Stimulated activated effector memory CD8-positive, alpha-beta T cell treated with anti-CD3 and anti-CD28 coated beads, Interleukin-12 subunit alpha, Interleukin-12 subunit beta, amount 100 ng/mL, for 72 hours (primary cell): ENCODE measurements around the gene TASL.
"Not testable (repeated sequence)": the region's sequence is repeated elsewhere in the genome, so short reads cannot be mapped to it uniquely, and the experiment has no call there.

Experiments used
- ATAC-seq: fragments of 150-1000 bp; cut with Tn5 transposase; 2 replicates; pipeline ENCODE4 v1.10.0; 2021
- DNase-seq, 2 donors: peaks; one replicate each; pipeline ENCODE4 v3.0.0; 2021 to 2022; ENCODE audit warnings: low spot score in 2 of 2
- H3K27ac Mint-ChIP-seq: one replicate; pipeline ENCODE4 v1.8.0; 2022; ENCODE audit warnings: mild to moderate bottlenecking, mixed read lengths
- H3K36me3 Mint-ChIP-seq: one replicate; pipeline ENCODE4 v1.8.0; 2022; ENCODE audit warnings: mild to moderate bottlenecking, mixed read lengths
- H3K4me1 Mint-ChIP-seq: one replicate; pipeline ENCODE4 v1.8.0; 2022; ENCODE audit warnings: mixed read lengths
- H3K4me3 Mint-ChIP-seq: one replicate; pipeline ENCODE4 v1.8.0; 2022; ENCODE audit warnings: mild to moderate bottlenecking, mixed read lengths
- H3K9me3 Mint-ChIP-seq: one replicate; pipeline ENCODE4 v1.8.0; 2022; ENCODE audit warnings: mixed read lengths

The TASL gene

DNA sequence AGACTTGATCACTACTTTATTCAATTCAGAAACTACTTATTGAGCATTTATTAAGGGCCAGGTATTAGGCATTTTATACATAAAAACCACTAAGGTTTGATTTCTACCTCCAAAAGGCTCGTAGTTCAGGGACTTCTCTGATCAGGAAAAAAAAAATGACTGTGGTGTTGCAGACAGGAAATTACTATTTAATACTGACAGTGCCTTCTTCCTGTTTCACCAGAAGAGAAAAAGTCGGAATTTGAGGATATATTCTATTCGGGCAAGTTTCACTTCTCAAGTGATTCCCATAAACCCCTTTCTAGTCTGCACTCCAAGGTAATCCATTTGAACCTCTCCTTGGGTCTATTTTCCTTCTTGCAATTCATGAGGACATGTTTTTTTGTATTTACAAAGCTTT is 15.3 kb upstream of the TASL start:
- Mint-ChIP-seq H3K9me3 (no peaks in the 10 kb centered on the region), H3K27ac (no peak overlapping the region), H3K36me3 (no peaks in the 10 kb centered on the region), H3K4me1 (no peaks in the 10 kb centered on the region), H3K4me3 (no peak overlapping the region)
- DNase-seq: no peak
- ATAC-seq: no peak

DNA sequence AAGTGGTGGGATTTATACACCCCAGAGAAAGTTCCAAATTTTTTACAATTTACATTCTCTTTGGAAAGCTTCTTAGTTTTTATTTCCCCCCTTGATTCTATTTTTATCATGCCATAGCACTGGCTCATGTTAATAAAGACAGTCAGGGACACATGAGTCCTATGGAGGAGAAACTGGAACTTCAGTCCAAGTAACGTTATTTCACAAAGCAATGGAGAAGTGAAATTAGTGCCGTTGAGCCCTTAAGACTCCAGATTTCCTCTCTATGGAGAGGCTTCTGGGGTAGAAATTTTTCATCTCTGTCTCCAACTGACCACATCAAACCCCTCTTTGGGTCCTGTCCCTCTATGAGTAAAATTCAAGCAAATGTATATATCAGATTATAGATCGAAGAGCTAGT is 12.8 kb upstream of the TASL start:
- no peaks in the 10 kb centered on the region for H3K36me3 Mint-ChIP-seq
- no peak overlapping the region for H3K27ac Mint-ChIP-seq
- H3K4me1 Mint-ChIP-seq: no peaks in the 10 kb centered on the region
- ATAC-seq (no peak), DNase-seq (no peak)
- no peaks in the 10 kb centered on the region for H3K9me3 Mint-ChIP-seq
- no peak overlapping the region for H3K4me3 Mint-ChIP-seq

DNA sequence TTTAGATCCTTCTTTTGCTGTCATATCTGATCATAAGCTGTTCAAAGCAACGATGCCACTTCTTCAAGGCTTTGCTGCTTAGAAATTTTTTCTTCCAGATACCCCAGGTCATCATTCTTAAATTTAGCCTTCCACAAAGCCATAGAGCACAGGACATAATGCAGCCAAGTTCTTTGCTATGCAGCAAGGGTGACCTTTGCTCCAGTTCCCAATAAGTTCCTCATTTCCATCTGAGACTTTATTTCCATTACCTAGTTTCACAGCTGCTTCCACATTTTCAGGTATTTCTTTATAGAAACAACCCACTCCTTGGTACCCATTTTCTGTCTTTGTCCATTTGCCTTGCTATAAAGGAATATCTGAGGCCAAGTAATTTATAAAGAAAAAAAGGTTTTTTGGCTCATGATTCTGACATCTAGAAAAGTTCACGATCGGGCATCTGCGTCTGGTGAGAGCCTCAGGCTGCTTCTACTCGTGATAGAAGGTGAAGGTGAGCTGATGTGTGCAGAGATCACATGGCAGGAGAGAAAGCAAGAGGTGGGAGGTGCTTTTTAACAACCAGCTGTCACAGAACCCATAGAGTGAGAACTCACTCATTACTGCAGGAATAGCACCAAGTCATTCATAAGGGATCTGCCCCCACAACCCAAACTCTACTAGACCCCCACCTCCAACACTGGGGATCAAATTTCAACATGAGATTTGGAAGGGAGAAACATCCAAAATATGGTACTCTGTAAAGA is 11.8 kb upstream of the TASL start:
- ATAC-seq: no peak
- Mint-ChIP-seq H3K4me1 (no peaks in the 10 kb centered on the region), H3K4me3 (no peak overlapping the region)

DNA sequence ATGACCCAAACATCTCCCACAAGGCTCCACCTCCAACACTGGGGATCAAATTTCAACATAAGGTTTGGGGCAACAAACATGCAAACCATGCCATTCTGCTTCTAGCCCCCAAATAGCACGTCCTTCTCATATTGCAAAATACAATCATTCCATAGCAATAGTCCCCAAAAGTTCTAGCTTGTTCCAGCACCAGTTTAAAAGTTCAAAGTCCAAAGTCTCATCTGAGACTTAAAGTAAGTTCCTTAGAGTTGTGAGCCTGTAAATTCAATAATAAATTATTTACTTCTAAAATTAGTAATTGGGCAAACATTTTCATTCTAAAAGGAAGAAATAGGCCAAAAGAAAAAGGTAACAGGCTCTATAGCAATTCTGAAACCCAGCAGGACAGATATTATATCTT is 8.9 kb upstream of the TASL start:
- Mint-ChIP-seq H3K36me3 (no peaks in the 10 kb centered on the region), H3K27ac (no peak overlapping the region)

More for the DNA sequence above, 11.8 kb upstream of the TASL start:
- Mint-ChIP-seq H3K36me3 (no peaks in the 10 kb centered on the region), H3K27ac (no peak overlapping the region), H3K9me3 (no peaks in the 10 kb centered on the region)
- no peak for DNase-seq

DNA sequence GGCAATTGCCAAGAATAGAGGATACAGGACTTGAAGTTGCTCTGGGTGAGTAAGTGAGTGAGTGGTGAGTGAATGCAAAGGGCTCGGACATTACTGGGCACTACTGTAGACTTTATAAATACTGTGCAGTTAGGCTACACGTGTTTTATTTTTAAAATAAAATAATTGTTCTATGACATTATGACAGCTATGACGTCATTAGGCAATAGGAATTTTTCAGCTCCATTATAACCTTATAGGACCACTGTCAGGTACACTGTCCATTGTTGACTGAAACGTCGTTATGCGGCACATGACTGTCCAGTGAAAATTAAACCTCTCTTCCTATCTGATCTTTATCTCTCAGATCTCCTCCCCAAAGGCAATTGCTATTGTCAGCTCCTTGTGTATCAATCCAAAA is 5.1 kb upstream of the TASL start:
- no peak for DNase-seq
- H3K4me1 Mint-ChIP-seq: no peaks in the 10 kb centered on the region
- no peak for ATAC-seq
- no peaks in the 10 kb centered on the region for H3K9me3 Mint-ChIP-seq
- H3K27ac Mint-ChIP-seq: no peak overlapping the region
- H3K4me3 Mint-ChIP-seq: no peak overlapping the region
- no peaks in the 10 kb centered on the region for H3K36me3 Mint-ChIP-seq

More for the DNA sequence above, 8.9 kb upstream of the TASL start:
- DNase-seq: no peak
- Mint-ChIP-seq H3K4me3 (no peak overlapping the region), H3K4me1 (no peaks in the 10 kb centered on the region), H3K9me3 (no peaks in the 10 kb centered on the region)
- ATAC-seq: no peak

DNA sequence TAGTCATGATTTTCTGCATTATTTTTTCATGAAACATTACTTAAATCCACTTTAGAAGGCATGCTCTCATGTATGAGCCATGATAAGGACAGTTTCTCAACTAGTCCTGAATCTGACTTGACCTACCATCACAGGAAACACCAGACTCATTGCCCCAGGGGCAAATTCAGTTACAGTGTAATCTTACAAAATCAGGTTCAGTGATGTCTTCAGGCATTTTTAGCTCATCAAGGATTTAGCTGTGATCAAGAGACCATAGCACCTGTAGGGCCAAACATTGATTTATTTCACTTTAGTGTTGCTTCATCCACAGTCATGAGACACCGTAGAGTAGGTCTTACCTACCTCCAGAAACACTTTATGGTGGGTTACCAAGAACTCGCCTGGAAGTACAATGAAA is 3.1 kb upstream of the TASL start:
- peaks cover 6% of the 10 kb centered on the region for H3K4me1 Mint-ChIP-seq
- no peak overlapping the region for H3K27ac Mint-ChIP-seq
- no peak overlapping the region for H3K4me3 Mint-ChIP-seq
- no peaks in the 10 kb centered on the region for H3K36me3 Mint-ChIP-seq
- ATAC-seq (no peak), DNase-seq (no peak)
- no peaks in the 10 kb centered on the region for H3K9me3 Mint-ChIP-seq

DNA sequence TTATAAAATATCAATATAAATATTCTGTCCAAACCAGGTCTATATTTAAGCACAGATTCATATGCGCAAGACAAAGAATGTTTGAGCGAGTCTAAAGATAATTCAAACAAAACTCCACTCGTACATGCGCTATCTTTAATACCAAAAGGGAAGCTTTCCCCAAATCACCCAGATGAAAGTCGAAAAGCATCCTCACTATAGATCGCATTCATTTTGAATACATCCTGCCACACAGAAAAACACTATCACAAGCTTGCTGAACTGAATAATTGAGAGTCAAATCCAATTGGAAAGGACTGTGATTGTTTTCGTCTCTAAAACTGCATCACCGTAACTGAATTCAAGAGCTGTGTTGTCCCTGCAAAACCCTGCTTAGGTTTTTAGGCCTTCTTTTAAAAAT is 685 bp downstream of the TASL start:
- DNase-seq: no peak
- ATAC-seq: no peak
- Mint-ChIP-seq H3K27ac (peak overlapping the region; percentile 15), H3K9me3 (no peaks in the 10 kb centered on the region), H3K4me3 (peak overlapping the region; percentile 53), H3K36me3 (no peaks in the 10 kb centered on the region), H3K4me1 (peaks cover 12% of the 10 kb centered on the region)

DNA sequence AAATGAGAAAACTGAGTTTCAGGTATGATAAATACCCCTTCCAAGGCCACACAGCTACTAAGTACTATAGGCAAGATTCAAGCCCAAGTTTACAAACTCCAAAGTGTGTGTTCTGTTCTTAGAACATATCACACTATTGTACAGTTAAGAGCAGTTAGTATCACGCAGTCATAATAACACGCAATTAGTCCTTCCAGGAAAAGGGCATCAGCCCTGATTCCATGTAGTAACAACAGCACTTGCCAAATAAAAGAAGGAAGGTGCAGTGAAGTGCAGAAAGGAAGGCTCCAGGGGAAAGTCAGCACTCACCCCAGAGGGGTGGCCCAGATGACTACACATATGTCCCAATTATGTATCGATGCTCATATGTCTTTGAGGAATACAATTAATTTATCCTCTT is 4.4 kb downstream of the TASL start:
- no peak for DNase-seq
- Mint-ChIP-seq H3K4me1 (peaks cover 12% of the 10 kb centered on the region), H3K36me3 (no peaks in the 10 kb centered on the region), H3K4me3 (no peak overlapping the region), H3K27ac (no peak overlapping the region), H3K9me3 (no peaks in the 10 kb centered on the region)
- ATAC-seq: no peak

DNA sequence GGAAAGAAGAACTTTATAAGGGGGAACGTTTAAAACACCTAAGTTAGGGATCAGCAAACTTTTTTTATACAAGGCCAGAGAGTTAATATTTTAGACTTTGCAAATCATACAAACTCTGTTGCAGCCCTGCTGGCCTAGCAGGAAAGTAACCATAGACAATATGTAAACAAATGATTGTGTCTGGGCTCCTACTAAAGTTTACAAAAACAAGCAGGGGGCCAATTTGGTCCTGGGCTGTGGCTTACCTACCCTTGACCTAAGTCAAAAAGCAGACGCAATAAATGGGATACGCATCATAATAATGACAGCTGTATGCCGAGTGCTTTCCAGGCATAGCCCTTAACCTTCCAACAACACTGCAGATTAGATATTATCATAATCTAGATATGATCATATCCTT is 4.9 kb downstream of the TASL start:
- no peak overlapping the region for H3K4me3 Mint-ChIP-seq
- H3K4me1 Mint-ChIP-seq: peaks cover 12% of the 10 kb centered on the region
- DNase-seq (no peak), ATAC-seq (no peak)
- no peaks in the 10 kb centered on the region for H3K9me3 Mint-ChIP-seq
- H3K36me3 Mint-ChIP-seq: no peaks in the 10 kb centered on the region
- no peak overlapping the region for H3K27ac Mint-ChIP-seq

DNA sequence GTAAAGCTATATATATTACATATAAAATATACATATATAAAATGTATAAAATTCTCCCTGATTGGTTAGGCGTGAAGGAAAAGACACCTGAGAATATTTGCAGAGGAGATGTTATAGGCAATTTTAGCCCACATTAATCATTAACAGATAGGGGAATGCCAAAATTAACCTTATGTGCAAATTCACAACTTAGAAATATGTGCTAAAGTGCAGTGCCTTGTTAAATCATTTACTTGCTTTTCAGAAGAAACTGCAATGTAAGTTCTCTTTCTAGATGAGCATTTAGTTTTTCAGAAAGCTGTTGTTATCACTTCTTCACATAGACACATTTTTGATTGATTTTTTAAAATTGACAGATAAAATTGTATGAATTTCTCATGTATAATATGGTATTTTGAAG is 5.6 kb downstream of the TASL start:
- H3K27ac Mint-ChIP-seq: no peak overlapping the region
- ATAC-seq (no peak), DNase-seq (no peak)
- H3K4me1 Mint-ChIP-seq: peaks cover 12% of the 10 kb centered on the region
- no peaks in the 10 kb centered on the region for H3K9me3 Mint-ChIP-seq
- H3K4me3 Mint-ChIP-seq: no peak overlapping the region
- no peaks in the 10 kb centered on the region for H3K36me3 Mint-ChIP-seq

DNA sequence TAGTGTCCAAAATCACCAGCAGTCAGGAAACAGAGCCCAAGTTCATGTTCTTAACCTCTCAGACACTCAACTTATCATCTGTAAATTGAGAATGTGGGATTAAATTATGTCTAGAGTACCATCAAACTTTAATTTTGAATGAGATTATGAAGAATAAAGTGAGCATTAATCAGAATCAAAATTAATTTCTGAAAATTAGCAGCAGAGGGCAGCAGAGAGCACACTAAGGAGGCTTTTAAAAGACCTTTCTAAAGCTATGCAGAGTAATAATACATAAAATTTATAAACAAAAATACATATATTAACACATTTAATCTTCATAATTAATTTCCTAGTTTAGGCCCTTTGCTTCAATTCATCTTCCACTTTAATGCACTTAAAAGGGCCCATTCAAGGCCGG is 7.1 kb downstream of the TASL start:
- H3K4me1 Mint-ChIP-seq: peaks cover 7% of the 10 kb centered on the region
- DNase-seq (no peak), ATAC-seq (no peak)
- H3K4me3 Mint-ChIP-seq: no peak overlapping the region
- H3K27ac Mint-ChIP-seq: peak overlapping the region; percentile 60
- H3K9me3 Mint-ChIP-seq: no peaks in the 10 kb centered on the region
- no peaks in the 10 kb centered on the region for H3K36me3 Mint-ChIP-seq

DNA sequence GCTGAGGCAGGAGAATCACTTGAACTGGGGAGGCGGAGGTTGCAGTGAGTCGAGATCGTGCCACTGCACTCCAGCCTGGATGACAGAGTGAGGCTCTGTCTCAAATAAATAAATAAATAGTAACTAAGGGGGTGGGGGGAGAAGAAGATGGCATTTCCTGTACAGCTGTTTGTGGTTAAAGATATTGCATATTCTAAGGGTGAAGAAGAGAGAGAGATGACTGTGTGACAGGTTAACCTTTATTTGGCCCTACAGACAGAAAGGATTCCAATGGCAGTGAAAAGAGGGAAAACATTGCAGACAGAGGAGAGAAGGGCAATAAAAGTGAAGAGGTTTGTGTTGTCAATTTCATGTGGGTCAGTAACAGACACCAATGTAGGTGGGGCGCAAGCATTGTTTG is 9.4 kb downstream of the TASL start:
- Mint-ChIP-seq H3K4me1 (no peaks in the 10 kb centered on the region), H3K36me3 (no peaks in the 10 kb centered on the region), H3K4me3 (no peak overlapping the region), H3K27ac (peak overlapping the region; percentile 26), H3K9me3 (no peaks in the 10 kb centered on the region)
- no peak for DNase-seq
- no peak for ATAC-seq

DNA sequence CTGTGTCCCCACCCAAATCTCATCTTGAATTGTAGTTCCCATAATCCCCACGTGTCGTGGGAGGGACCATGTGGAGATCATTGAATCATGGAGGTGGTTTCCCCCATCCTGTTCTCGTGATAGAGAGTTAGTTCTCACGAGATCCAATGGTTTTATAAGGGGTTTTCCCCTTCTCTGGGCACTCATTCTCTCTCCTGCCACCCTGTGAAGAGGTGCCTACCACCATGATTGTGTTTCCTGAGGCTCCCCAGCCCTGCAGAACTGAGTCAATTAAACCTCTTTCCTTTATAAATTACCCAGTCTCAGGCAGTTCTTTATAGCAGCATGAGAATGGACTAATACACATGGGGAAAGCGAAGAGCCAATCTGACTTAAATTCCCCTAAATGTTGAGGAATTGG is 14.5 kb downstream of the TASL start:
- not testable (repeated sequence) for H3K27ac Mint-ChIP-seq, H3K36me3 Mint-ChIP-seq, H3K9me3 Mint-ChIP-seq, H3K4me1 Mint-ChIP-seq, ATAC-seq, DNase-seq, H3K4me3 Mint-ChIP-seq

DNA sequence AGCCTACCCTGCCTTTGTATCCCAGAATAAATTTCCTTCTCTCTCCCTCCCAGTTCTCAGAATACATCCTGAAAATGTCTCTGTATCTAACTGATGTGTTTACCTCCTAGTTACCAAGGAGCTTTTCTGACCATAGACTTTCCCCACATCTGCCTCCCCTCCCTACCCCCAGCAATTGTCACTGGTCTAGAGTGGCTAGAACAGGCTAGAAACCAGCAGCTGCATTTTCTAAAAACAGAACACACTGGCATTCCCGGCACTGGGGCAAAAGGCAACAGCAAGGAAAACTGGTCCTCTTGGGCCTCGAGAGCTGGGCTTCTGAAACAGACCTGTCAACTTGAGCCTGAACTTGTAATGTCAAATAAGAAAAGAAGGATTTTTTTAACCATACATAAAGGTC is 16.4 kb downstream of the TASL start:
- Mint-ChIP-seq H3K9me3 (no peaks in the 10 kb centered on the region), H3K27ac (no peak overlapping the region), H3K4me1 (no peaks in the 10 kb centered on the region), H3K4me3 (no peak overlapping the region), H3K36me3 (no peaks in the 10 kb centered on the region)
- ATAC-seq (no peak), DNase-seq (no peak)

DNA sequence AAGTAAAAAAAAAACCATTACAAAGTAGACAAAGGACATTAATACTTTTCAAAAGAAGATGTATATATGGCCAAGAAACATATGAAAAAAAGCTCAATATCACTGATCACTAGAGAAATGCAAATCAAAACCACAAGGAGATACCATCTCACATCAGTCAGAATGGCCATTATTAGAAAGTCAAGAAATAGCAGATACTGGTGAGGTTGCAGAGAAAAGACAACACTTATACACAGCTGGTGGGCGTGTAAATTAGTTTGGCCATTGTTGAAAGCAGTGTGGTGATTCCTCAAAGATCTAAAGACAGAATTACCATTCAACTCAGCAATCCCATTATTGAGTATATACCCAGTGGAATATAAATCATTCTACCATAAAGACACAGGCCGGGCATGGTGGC is 39.3 kb downstream of the TASL start:
- Mint-ChIP-seq H3K9me3 (peaks cover 2% of the 10 kb centered on the region), H3K4me3 (no peak overlapping the region), H3K36me3 (peaks cover 6% of the 10 kb centered on the region), H3K27ac (no peak overlapping the region), H3K4me1 (no peaks in the 10 kb centered on the region)
- DNase-seq: no peak
- no peak for ATAC-seq

DNA sequence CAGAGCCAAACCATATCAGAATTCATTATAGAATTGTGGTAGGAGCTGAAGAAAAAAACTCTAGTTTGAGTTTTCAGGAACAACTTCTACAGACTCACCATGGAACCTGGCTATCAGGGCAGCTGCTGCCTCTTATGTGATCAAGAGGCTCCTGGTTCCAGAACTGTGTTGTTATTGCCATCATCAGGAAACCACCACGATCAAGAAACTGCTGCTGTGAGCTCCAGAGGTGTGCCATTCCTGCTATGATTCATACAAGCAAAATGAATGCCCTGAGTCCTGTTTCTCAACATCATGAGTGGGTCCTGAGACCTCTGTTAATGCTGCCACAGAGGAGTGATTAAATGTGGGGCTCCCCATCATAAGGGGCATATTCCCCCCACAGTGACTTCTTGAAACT is 43.7 kb downstream of the TASL start:
- DNase-seq: no peak
- no peaks in the 10 kb centered on the region for H3K4me1 Mint-ChIP-seq
- H3K9me3 Mint-ChIP-seq: no peaks in the 10 kb centered on the region
- H3K36me3 Mint-ChIP-seq: peaks cover 6% of the 10 kb centered on the region
- H3K27ac Mint-ChIP-seq: no peak overlapping the region
- H3K4me3 Mint-ChIP-seq: no peak overlapping the region
- no peak for ATAC-seq

DNA sequence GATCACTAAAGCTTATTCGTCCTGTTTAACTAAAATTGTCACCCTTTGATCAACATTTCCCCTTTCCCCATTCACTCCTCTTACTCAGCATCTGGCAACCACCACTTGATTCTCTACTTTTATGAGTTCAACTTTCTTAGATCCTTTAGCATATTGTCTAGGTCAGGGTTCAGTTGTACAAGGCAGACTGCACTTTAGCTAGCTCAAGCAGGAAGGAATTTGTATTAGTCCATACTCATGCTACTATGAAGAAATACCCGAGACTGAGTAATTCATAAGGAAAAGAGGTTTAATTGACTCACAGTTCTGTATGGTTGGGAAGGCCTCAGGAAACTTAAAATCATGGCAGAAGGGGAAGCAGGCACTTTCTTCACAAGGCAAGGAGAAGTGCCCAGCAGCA is 44.3 kb downstream of the TASL start:
- Mint-ChIP-seq H3K4me3 (no peak overlapping the region), H3K27ac (no peak overlapping the region), H3K36me3 (peaks cover 6% of the 10 kb centered on the region), H3K9me3 (no peaks in the 10 kb centered on the region), H3K4me1 (no peaks in the 10 kb centered on the region)
- DNase-seq (no peak), ATAC-seq (no peak)
